ENCODE data around the gene PPP6R1.
"Not testable (repeated sequence)": the region's sequence is repeated elsewhere in the genome, so short reads cannot be mapped to it uniquely, and the experiment has no call there.

Gene PPP6R1

DNA sequence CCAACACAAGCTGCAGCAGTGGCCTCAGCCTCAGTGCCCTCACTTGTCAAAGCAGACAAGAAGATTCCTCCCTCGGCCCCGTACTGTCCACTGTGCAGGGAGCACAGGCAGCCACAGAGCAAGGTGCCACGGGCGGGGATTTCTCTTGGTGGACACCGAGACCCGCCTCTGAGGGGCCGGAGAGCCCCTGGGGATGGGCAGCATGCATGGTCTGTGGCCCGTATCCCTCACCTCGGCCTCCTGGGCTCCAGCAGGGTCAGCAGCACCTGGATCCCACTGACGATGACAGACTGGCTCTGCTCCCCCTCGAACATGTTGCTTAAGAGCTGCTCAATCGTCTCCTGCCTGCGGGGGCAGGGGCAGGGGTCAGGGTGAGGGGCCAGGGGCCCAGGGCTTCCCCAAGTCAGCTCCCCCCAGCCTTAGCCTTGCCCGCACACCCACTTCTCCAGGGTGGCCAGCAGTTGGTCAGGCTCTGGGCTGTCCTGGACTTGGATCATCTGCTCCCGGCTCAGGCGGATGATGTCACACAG lies 16.8 kb downstream of the PPP6R1 start:
- no peak for DNase-seq

GRCh38 chr19:55241143-55241934 lies 17.5 kb downstream of the PPP6R1 start:
- DNase-seq = no peak

- no peak for DNase-seq
Observed at GRCh38 chr19:55240713-55241020, 18.1 kb downstream of the PPP6R1 start.

- no peak for DNase-seq
Observed at GRCh38 chr19:55239004-55239403, 19.8 kb downstream of the PPP6R1 start.

GRCh38 chr19:55238030-55238429 lies 20.8 kb downstream of the PPP6R1 start:
- no peak for DNase-seq

DNA sequence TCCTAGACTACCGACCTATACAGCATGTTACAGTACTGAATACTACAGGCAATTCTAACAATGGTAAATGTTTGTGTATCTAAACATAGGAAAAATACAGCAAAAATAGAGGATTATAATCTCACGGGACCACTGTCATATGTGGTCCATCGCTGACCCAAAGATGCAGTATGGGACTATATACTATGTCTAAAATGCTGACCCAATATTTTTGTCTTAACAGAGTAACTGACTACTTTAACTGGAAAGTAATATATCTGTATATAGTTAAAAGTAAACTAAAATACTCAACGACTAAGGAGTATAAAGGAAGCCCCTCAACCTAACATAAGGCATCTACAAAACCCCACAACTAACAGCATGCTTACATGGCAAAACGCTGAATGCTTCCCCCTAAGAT lies 25.8 kb downstream of the PPP6R1 start:
- no peak for DNase-seq

GRCh38 chr19:55232286-55232602 lies 26.6 kb downstream of the PPP6R1 start:
- no peak for DNase-seq

- DNase-seq = no peak
Observed at GRCh38 chr19:55231391-55232285, 27.2 kb downstream of the PPP6R1 start.

DNA sequence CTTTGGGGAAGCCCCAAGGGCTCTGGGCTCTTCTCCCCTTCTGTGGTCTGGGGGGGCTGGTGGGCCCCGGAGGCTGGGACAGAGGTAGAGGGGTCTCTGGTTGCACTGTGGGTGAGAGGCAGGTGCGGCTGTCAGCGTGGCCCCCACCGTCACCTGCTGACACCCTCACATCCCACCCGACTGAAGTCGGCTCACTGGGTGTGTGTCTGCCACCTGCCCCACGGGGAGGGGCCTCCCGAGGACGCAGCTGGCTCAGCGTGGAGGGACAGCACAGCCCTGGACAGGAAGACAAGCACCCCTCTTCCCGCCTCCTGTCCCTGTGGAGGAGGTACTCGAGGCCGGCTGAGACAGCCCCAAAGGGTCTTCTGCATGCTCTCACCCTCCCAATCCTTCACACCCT lies 28.0 kb downstream of the PPP6R1 start:
- no peak for DNase-seq

- DNase-seq = no peak
Observed at GRCh38 chr19:55230329-55230728, 28.5 kb downstream of the PPP6R1 start.

DNA sequence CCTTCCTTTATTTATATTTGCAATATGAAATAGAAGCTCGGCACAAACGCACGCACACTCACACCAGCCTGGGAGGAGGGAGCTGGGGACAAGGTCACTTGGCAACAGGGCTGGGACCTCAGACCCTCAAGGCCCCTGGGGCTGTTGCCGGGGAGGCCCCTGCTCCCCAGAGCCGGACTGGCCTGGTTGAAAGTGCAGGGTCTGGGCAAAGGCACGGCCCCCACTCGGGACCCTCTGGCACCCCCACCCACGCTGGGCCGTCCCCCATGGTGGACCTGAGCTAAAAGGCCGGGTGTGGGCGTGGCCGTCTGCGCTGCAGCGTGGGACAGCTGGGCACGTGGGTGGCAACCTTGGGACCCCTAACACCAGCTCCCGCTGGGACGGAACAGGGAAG lies 29.0 kb downstream of the PPP6R1 start:
- no peak for DNase-seq

DNA sequence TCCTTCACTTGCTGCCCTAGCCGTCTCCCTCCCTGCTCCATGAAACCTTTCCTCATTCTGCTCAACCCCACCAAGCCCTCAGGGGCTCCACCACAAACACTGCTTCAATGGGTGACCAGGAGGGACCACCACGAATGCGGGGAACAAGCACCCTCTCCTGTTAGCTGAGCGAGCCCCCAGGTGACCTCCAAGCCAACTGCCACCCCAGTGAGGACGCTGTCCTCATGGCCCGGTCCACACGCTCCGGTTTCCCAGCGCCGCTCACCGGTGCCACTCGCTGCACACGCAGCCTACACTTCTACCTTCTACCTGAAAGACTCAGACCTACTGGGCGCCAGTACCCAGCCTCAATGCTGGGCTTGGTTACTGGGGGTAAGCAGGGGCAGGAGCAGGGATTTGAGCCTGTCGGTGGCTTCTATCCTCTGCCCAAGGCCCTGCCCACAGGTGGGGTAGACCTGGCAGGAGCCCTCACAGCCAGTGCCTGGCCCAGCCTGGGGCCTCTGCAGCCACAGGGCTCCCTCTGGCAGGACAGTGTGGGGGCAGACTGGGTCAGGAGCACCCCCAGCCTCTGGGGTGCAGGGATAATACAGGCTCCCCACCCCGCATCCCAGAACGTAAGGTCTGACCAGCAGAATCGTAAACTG lies 29.6 kb downstream of the PPP6R1 start:
- no peak for DNase-seq

DNA sequence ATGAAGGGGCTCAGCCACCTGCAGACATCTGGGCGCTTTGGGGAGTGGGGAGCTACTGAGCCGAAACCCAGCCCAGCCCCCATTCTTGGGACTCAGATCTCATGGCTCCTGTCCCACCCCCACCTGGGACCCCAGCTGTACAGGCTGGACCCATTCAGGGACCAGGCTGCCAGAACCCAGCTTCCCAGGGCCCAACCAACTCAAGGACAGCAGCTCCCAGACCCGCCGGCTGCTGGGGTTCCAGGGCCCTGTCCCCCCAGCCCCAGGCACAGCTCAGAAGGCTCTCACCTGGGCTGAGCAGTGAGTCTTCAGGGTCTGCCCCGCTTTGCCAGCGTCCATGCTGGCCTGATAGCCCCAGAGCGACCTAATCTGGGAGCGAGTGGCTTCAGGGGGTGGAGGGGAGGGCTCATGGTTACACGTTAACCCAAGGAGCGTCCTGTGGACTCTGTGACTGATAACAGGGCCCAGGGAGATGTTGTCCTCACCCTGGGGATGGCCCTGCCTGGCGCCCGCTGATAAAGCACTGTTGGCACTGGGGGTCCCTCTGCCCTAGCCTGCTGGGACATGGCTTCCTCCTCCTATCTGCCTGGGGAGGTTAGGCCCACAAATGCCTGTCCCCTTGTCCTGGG lies 30.3 kb downstream of the PPP6R1 start, which contains the start of gene TMEM86B:
TSS of gene TMEM86B (minus strand) at position 361 of the 629 bp plus-strand sequence. CDS start at position 339, 22 bp downstream.
- no peak for DNase-seq

GRCh38 chr19:55228015-55228391 lies 30.8 kb downstream of the PPP6R1 start:
- no peak for DNase-seq

DNA sequence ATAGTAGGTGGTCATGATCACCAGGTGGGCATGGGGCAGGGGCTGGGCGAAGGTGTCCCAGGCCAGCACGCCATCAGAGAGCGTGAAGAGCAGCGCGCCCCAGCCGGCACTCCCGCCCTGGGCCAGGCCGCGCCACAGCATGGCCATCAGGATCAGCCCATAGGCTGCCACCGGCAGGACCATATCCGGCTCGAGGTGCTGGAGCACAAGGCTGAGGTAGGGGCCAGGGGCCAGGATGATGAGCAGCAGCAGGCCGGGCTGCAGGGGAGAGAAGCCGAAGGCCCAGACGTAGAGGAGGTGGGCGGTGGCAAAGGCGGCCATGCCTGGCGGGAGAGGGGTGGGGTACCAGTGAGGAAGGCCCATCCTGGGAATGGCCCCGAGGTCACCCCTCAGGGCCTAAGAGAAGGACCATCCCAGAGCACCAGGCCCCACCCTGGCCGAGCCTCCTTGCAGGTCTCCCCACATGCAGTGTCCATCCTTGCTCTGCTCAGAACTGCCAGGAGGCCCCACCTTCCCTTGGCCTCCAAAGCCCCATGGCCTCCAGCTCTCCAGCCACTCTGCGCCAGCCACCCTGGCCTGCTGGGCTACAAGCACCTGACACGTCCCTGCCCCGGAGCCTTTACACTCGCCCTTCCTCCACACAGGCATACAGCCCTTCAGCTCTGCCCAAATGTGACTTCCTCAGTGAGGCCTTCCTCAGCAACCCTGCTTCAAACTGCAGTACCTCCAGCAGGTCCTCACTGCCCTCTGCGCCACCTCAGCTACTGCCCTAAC lies 31.4 kb downstream of the PPP6R1 start:
- DNase-seq = no peak

DNA sequence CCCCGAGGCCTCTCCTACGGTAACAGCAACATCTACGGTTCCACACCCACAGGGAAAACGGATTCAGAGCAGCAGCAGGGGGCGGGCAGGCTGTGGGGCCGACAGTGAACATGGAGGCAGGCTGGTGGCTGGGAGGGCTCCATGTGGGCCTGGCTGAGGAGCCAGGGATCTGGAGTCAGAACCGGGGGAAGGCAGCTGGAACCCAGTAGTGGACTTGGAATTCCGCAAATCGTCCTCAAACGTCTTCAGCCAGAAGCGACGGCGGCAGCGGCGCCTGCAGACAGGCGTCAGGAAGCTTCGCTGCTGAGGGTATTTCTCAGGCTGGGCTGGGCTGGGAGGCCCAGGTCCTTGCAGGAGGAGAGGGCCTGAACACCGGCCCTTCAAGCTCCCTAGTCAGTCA lies 32.0 kb downstream of the PPP6R1 start:
- no peak for DNase-seq

DNA sequence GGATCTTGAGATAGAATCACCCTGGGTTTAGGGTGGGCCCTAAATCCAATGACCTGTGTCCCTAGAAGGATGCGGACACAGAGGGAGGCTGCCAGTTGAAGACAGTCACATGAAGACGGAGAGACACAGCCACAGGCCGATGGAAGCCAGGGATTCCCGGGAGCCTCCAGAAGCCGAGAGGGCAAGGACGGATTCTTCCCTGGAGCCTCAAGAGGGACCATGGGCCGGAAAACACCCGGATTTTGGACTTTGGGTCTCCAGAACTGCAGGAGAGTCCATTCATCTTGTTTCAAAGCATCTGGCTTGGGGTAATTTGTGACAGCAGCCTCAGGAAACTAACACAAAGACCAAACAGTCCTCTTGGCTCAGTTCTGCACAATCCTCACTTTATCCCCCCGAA lies 32.5 kb downstream of the PPP6R1 start:
- no peak for DNase-seq

- no peak for DNase-seq
Observed at GRCh38 chr19:55225415-55225958, 33.3 kb downstream of the PPP6R1 start.

DNA sequence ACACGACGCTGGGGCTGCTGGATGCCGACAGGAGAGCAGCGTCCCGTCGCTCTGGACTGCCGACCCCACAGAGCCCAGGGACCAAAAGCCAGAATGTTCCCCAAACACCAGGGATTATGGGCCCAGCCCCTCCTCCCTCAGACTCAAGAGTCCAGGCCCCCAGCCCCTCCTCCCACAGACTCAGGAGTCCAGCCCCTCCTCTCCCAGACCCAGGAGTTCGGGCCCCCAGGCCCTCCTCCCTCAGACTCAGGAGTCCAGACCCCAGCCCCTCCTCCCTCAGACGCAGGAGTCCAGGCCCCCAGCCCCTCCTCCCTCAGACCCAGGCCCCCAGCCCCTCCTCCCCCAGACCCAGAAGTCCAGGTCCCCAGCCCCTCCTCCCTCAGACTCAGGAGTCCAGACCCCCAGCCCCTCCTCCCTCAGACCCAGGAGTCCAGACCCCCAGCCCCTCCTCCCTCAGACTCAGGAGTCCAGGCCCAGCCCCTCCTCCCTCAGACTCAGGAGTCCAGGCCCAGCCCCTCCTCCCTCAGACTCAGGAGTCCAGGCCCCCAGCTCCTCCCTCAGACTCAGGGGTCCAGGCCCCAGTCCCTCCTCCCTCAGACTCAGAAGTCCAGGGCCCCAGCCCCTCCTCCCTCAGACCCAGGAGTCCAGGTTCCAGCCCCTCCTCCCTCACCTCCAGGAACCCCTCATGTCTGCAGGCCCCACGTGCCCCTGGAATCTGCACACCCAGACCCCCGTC lies 34.0 kb downstream of the PPP6R1 start:
- DNase-seq = not testable (repeated sequence)

GRCh38 chr19:55224038-55224665 lies 34.7 kb downstream of the PPP6R1 start:
- DNase-seq = no peak
